Karpas-422 (cell line): ENCODE results near the gene TJP1. TPM values are rescaled to one million over a fixed set of nuclear protein-coding genes. Genes with fewer than 3 reads are reported as not detected.
"Not testable (repeated sequence)": the region's sequence is repeated elsewhere in the genome, so short reads cannot be mapped to it uniquely, and the experiment has no call there.

Experiments
- DNase-seq: peaks from one replicate; pipeline ENCODE4 v3.0.0-alpha.2; 2015
- H2AFZ ChIP-seq: fragments of 200-600 bp; sonication (generic); 2 replicates; pipeline ENCODE4 v1.6.1; 2014; ENCODE audit warnings: antibody characterized with exemption, low read length, mixed read lengths
- H3K27ac ChIP-seq: fragments of 200-600 bp; sonication (generic); 2 replicates; pipeline ENCODE4 v1.5.1; 2014; ENCODE audit warnings: mild to moderate bottlenecking, low read length, moderate library complexity
- H3K27me3 ChIP-seq: fragments of 200-600 bp; sonication (generic); 2 replicates; pipeline ENCODE4 v1.6.1; 2014; ENCODE audit warnings: low read length, mixed read lengths
- H3K36me3 ChIP-seq: fragments of 200-600 bp; sonication (generic); 2 replicates; pipeline ENCODE4 v1.6.1; 2014; ENCODE audit warnings: low read length, mixed read lengths; ENCODE audit not compliant: insufficient read depth
- H3K4me1 ChIP-seq: fragments of 200-600 bp; sonication (generic); 2 replicates; pipeline ENCODE4 v1.6.1; 2014; ENCODE audit warnings: mild to moderate bottlenecking, low read length, mixed read lengths
- H3K4me2 ChIP-seq: fragments of 200-600 bp; sonication (generic); 2 replicates; pipeline ENCODE4 v1.6.1; 2014; ENCODE audit warnings: low read length, low read depth, mild to moderate bottlenecking; ENCODE audit not compliant: poor library complexity, severe bottlenecking
- H3K4me3 ChIP-seq: fragments of 200-600 bp; sonication (generic); 2 replicates; pipeline ENCODE4 v1.5.1; 2014; ENCODE audit warnings: mild to moderate bottlenecking, antibody characterized with exemption, low read length, mixed read lengths
- H3K79me2 ChIP-seq: fragments of 200-600 bp; sonication (generic); 2 replicates; pipeline ENCODE4 v1.6.1; 2014; ENCODE audit warnings: mild to moderate bottlenecking, low read length, mixed read lengths
- H3K9ac ChIP-seq: fragments of 200-600 bp; sonication (generic); 2 replicates; pipeline ENCODE4 v1.6.0; 2014; ENCODE audit warnings: low read length
- H3K9me2 ChIP-seq: fragments of 200-600 bp; sonication (generic), shearing (Covaris generic); replicated peaks from 2 replicates; pipeline ENCODE4 v1.6.0; 2014; ENCODE audit warnings: mild to moderate bottlenecking, low read length, moderate library complexity; ENCODE audit not compliant: insufficient read depth
- H3K9me3 ChIP-seq: fragments of 300-700, 200-600 bp; sonication (generic); 2 replicates; pipeline ENCODE4 v1.6.1; 2014; ENCODE audit warnings: low read length, mixed read lengths
- H4K20me1 ChIP-seq: fragments of 200-600 bp; sonication (generic); 2 replicates; pipeline ENCODE4 v1.6.1; 2014; ENCODE audit warnings: mild to moderate bottlenecking, antibody characterized with exemption, low read length, low read depth; ENCODE audit not compliant: insufficient read depth
- total RNA-seq: library from RNA; depleted of rRNA; stranded (reverse); fragments of >200 nt; shearing (Covaris generic); gene quantifications from 2 replicates; pipeline ENCODE4 v1.2.3, GENCODE V29; 2014; ENCODE audit warnings: low replicate concordance

The TJP1 gene
- total RNA-seq, 1 experiment from 2014 or later, result not detected

GRCh38 chr15:29674661-29675533, 147.4 kb downstream of the TJP1 start:
- no peak overlapping the region for H3K27ac ChIP-seq
- no peak overlapping the region for H3K4me2 ChIP-seq
- no peaks in the 10 kb centered on the region for H3K9me3 ChIP-seq
- H3K79me2 ChIP-seq, result no peaks in the 10 kb centered on the region
- H3K4me1 ChIP-seq, result no peaks in the 10 kb centered on the region
- no peak overlapping the region for H2AFZ ChIP-seq
- no peaks in the 10 kb centered on the region for H3K36me3 ChIP-seq
- H3K27me3 ChIP-seq, result no peaks in the 10 kb centered on the region
- no peak overlapping the region for H3K9ac ChIP-seq
- H3K9me2 ChIP-seq, result no peaks in the 10 kb centered on the region
- no peaks in the 10 kb centered on the region for H4K20me1 ChIP-seq
- H3K4me3 ChIP-seq, result no peak overlapping the region
- no peak for DNase-seq

- Histone ChIP-seq H2AFZ (no peak overlapping the region), H3K27me3 (no peaks in the 10 kb centered on the region), H3K4me3 (no peak overlapping the region), H3K9ac (no peak overlapping the region), H3K4me1 (no peaks in the 10 kb centered on the region), H3K27ac (no peak overlapping the region), H3K4me2 (no peak overlapping the region), H4K20me1 (no peaks in the 10 kb centered on the region), H3K79me2 (no peaks in the 10 kb centered on the region), H3K9me3 (no peaks in the 10 kb centered on the region), H3K9me2 (no peaks in the 10 kb centered on the region), H3K36me3 (no peaks in the 10 kb centered on the region)
- DNase-seq, result no peak
Measured at GRCh38 chr15:29672923-29673809, 149.1 kb downstream of the TJP1 start.

GRCh38 chr15:29672446-29672845, 149.8 kb downstream of the TJP1 start:
- Histone ChIP-seq H3K27me3 (no peaks in the 10 kb centered on the region), H3K4me3 (no peak overlapping the region), H3K4me2 (no peak overlapping the region), H3K79me2 (no peaks in the 10 kb centered on the region), H3K36me3 (no peaks in the 10 kb centered on the region), H3K9ac (no peak overlapping the region), H3K9me3 (no peaks in the 10 kb centered on the region), H3K4me1 (no peaks in the 10 kb centered on the region), H3K9me2 (no peaks in the 10 kb centered on the region), H2AFZ (no peak overlapping the region), H3K27ac (no peak overlapping the region), H4K20me1 (no peaks in the 10 kb centered on the region)
- no peak for DNase-seq

- H3K36me3 ChIP-seq, H3K27ac ChIP-seq, H3K9me2 ChIP-seq, H3K9me3 ChIP-seq, H3K4me2 ChIP-seq, H3K9ac ChIP-seq, H3K4me3 ChIP-seq, H2AFZ ChIP-seq, H4K20me1 ChIP-seq, H3K27me3 ChIP-seq, DNase-seq, H3K4me1 ChIP-seq, H3K79me2 ChIP-seq: not testable (repeated sequence)
Measured at GRCh38 chr15:29672046-29672445, 150.2 kb downstream of the TJP1 start.

GRCh38 chr15:29670998-29671981, 151.0 kb downstream of the TJP1 start:
- no peaks in the 10 kb centered on the region for H3K27me3 ChIP-seq
- no peaks in the 10 kb centered on the region for H3K4me1 ChIP-seq
- H3K9me3 ChIP-seq, result peaks cover 5% of the 10 kb centered on the region; the same call in 1 of the 2 replicates
- no peak for DNase-seq
- H3K36me3 ChIP-seq, result no peaks in the 10 kb centered on the region
- H3K4me3 ChIP-seq, result no peak overlapping the region
- no peaks in the 10 kb centered on the region for H3K79me2 ChIP-seq
- H3K9me2 ChIP-seq, result no peaks in the 10 kb centered on the region
- H4K20me1 ChIP-seq, result no peaks in the 10 kb centered on the region
- H3K9ac ChIP-seq, result no peak overlapping the region
- H3K27ac ChIP-seq, result no peak overlapping the region
- no peak overlapping the region for H3K4me2 ChIP-seq
- no peak overlapping the region for H2AFZ ChIP-seq

- no peak overlapping the region for H3K4me2 ChIP-seq
- no peaks in the 10 kb centered on the region for H3K79me2 ChIP-seq
- H3K27me3 ChIP-seq, result no peaks in the 10 kb centered on the region
- H2AFZ ChIP-seq, result no peak overlapping the region
- H3K9me3 ChIP-seq, result peaks cover 7% of the 10 kb centered on the region; the same call in 1 of the 2 replicates
- no peaks in the 10 kb centered on the region for H3K36me3 ChIP-seq
- H3K4me3 ChIP-seq, result no peak overlapping the region
- H3K4me1 ChIP-seq, result no peaks in the 10 kb centered on the region
- H3K9me2 ChIP-seq, result no peaks in the 10 kb centered on the region
- no peak overlapping the region for H3K27ac ChIP-seq
- H4K20me1 ChIP-seq, result no peaks in the 10 kb centered on the region
- no peak overlapping the region for H3K9ac ChIP-seq
- no peak for DNase-seq
Measured at GRCh38 chr15:29670266-29670665, 152.0 kb downstream of the TJP1 start.

- Histone ChIP-seq H3K4me3 (no peak overlapping the region), H3K4me1 (no peaks in the 10 kb centered on the region), H3K4me2 (no peak overlapping the region), H3K79me2 (no peaks in the 10 kb centered on the region), H4K20me1 (no peaks in the 10 kb centered on the region), H3K27ac (no peak overlapping the region), H3K36me3 (no peaks in the 10 kb centered on the region), H3K9me2 (no peaks in the 10 kb centered on the region), H2AFZ (no peak overlapping the region), H3K9ac (no peak overlapping the region), H3K27me3 (no peaks in the 10 kb centered on the region), H3K9me3 (peaks cover 7% of the 10 kb centered on the region; the same call in 1 of the 2 replicates)
- no peak for DNase-seq
Measured at GRCh38 chr15:29669823-29670222, 152.4 kb downstream of the TJP1 start.
